HG03565 (cell line): ENCODE data around the gene EXD1.
"Not testable (repeated sequence)": the region's sequence is repeated elsewhere in the genome, so short reads cannot be mapped to it uniquely, and the experiment has no call there.

ENCODE experiments used
- ATAC-seq: cut with Tn5 transposase; IDR thresholded peaks from one replicate; pipeline ENCODE4 v1.9.1; 2021; ENCODE audit warnings: mild to moderate bottlenecking, moderate library complexity; ENCODE audit not compliant: unreplicated experiment

The EXD1 gene

GRCh38 chr15:41148065-41148464 lies 82.5 kb downstream of the EXD1 start:
- ATAC-seq: no peak

- ATAC-seq: no peak
Measured at GRCh38 chr15:41139619-41140018, 90.9 kb downstream of the EXD1 start.

- not testable (repeated sequence) for ATAC-seq
Measured at GRCh38 chr15:41139112-41139511, 91.4 kb downstream of the EXD1 start.

- ATAC-seq: not testable (repeated sequence)
Measured at GRCh38 chr15:41135580-41135979, 95.0 kb downstream of the EXD1 start.

GRCh38 chr15:41133454-41133853 lies 97.1 kb downstream of the EXD1 start:
- ATAC-seq: no peak
